GM23248 (cell line): Measurements from ENCODE around the gene IDH3G.

Source experiments
- EZH2 ChIP-seq: fragments of 200-600 bp; sonication (generic); IDR thresholded peaks from 2 replicates; pipeline ENCODE4 v1.6.1; 2018; ENCODE audit warnings: antibody characterized with exemption, mild to moderate bottlenecking; ENCODE audit not compliant: insufficient read depth, poor library complexity, severe bottlenecking
- EZH2phosphoT487 ChIP-seq: fragments of 200-600 bp; sonication (generic); IDR thresholded peaks from 2 replicates; pipeline ENCODE4 v1.6.1; 2018; ENCODE audit warnings: antibody characterized with exemption, moderate library complexity, mild to moderate bottlenecking, low read depth; ENCODE audit not compliant: insufficient read depth

GRCh38 chrX:153766871-153767673 is 27.1 kb downstream of the IDH3G start:
- no peak for TF ChIP-seq EZH2
- no peak for TF ChIP-seq EZH2phosphoT487
